H1 (cell line): ENCODE results near the gene EPS8. TPM values are rescaled to one million over a fixed set of nuclear protein-coding genes. Genes with fewer than 3 reads are reported as not detected.

ENCODE experiments used
- CTCF ChIA-PET: fragments of 300-600 bp; sonication (Branson Sonifier 250); formaldehyde crosslinking; loops from one replicate; lab custom pipeline; 2021; ENCODE audit not compliant: partially characterized antibody; lab: Charles Lee
- POLR2A ChIA-PET: fragments of 300-600 bp; sonication (Branson Sonifier 250); formaldehyde crosslinking; loops from one replicate; lab custom pipeline; 2021; ENCODE audit warnings: inconsistent platforms; ENCODE audit not compliant: partially characterized antibody; lab: Charles Lee
- DNase-seq, 2 experiments: peaks; one replicate each; pipeline versions ENCODE4 v3.0.0 to v3.0.0-alpha.2; 2010 to 2022; ENCODE audit warnings: low spot score in 2 of 2, low read depth in 1 of 2, mixed read lengths in 1 of 2
- FAIRE-seq: peaks from 2 replicates; lab custom pipeline; 2011; peaks lifted over from hg19 to GRCh38; lab: Jason Lieb, UNC
- H2AFZ ChIP-seq: 2 replicates; pipeline ENCODE4 v1.8.1; 2012; ENCODE audit warnings: low read length, inconsistent platforms
- H2AK5ac ChIP-seq: 2 replicates; pipeline ENCODE4 v1.6.1; 2013; ENCODE audit warnings: low read depth, low read length
- H2BK120ac ChIP-seq: replicated peaks from 2 replicates; pipeline ENCODE3; 2013; ENCODE audit warnings: low read depth, low read length, inconsistent platforms
- H2BK12ac ChIP-seq: 2 replicates; pipeline ENCODE4 v1.6.1; 2013; ENCODE audit warnings: low read depth, low read length
- H2BK15ac ChIP-seq: 2 replicates; pipeline ENCODE4 v1.6.1; 2013; ENCODE audit warnings: low read length
- H2BK20ac ChIP-seq: 2 replicates; pipeline ENCODE4 v1.6.1; 2013; ENCODE audit warnings: low read length
- H2BK5ac ChIP-seq: 2 replicates; pipeline ENCODE4 v1.6.1; 2013; ENCODE audit warnings: low read depth, low read length
- H3K14ac ChIP-seq: 2 replicates; pipeline ENCODE4 v1.6.1; 2013; ENCODE audit warnings: inconsistent platforms; ENCODE audit not compliant: insufficient read length
- H3K18ac ChIP-seq: 2 replicates; pipeline ENCODE4 v1.6.1; 2013; ENCODE audit warnings: low read length; ENCODE audit errors: extremely low read depth
- H3K23ac ChIP-seq: 2 replicates; pipeline ENCODE4 v1.6.1; 2013; ENCODE audit warnings: inconsistent platforms; ENCODE audit not compliant: insufficient read length
- H3K23me2 ChIP-seq: 2 replicates; pipeline ENCODE4 v1.6.1; 2013; ENCODE audit warnings: low read depth, low read length
- H3K27ac ChIP-seq: 2 replicates; pipeline ENCODE4 v1.6.1; 2011; ENCODE audit warnings: low read depth, low read length, inconsistent platforms
- H3K27me3 ChIP-seq, 4 experiments: replicated peaks in 1 of 4; 1 replicate in 1 of 4; 2 replicates in 3 of 4; pipeline versions ENCODE4 v1.6.1 to v1.8.1; 2011 to 2013; ENCODE audit warnings: low read length in 3 of 4, mild to moderate bottlenecking in 3 of 4, inconsistent platforms in 2 of 4, mixed read lengths in 2 of 4, moderate library complexity in 1 of 4; ENCODE audit not compliant: control insufficient read depth in 3 of 4, insufficient read depth in 3 of 4; ENCODE audit errors: extremely low read depth in 1 of 4
- H3K36me3 ChIP-seq, 4 experiments: 2 replicates each; pipeline versions ENCODE4 v1.6.1 to v1.8.1; 2011 to 2013; ENCODE audit warnings: mild to moderate bottlenecking in 4 of 4, low read length in 3 of 4, moderate library complexity in 2 of 4, control low read depth in 1 of 4, inconsistent platforms in 1 of 4; ENCODE audit not compliant: insufficient read depth in 4 of 4, control insufficient read depth in 2 of 4
- H3K4ac ChIP-seq: replicated peaks from 2 replicates; pipeline ENCODE3; 2013; ENCODE audit warnings: low read length, low read depth, mixed read lengths, inconsistent platforms; ENCODE audit not compliant: insufficient read length
- H3K4me1 ChIP-seq, 4 experiments: replicated peaks in 1 of 4; 1 replicate in 1 of 4; 2 replicates in 3 of 4; pipeline versions ENCODE4 v1.6.1 to v1.8.1; 2011 to 2013; ENCODE audit warnings: low read length in 3 of 4, inconsistent platforms in 2 of 4, mixed read lengths in 1 of 4; ENCODE audit not compliant: insufficient read depth in 4 of 4, control insufficient read depth in 3 of 4
- H3K4me2 ChIP-seq, 2 experiments: 2 replicates each; pipeline versions ENCODE4 v1.6.1 to v1.8.1; 2011 to 2013; ENCODE audit warnings: low read depth in 2 of 2, low read length in 2 of 2, control low read depth in 1 of 2, inconsistent platforms in 1 of 2, mild to moderate bottlenecking in 1 of 2; ENCODE audit not compliant: insufficient read depth in 1 of 2
- H3K4me3 ChIP-seq, 4 experiments: fragments of 200-600, 300-600 bp in 1 of 4; sonication (generic), shearing (Covaris generic), sonication (Bioruptor Twin) in 1 of 4; 2 replicates each; pipeline versions ENCODE4 v1.5.1 to v1.8.1; 2011 to 2016; ENCODE audit warnings: low read length in 4 of 4, low read depth in 3 of 4, control low read depth in 2 of 4, inconsistent platforms in 2 of 4, mild to moderate bottlenecking in 2 of 4, mixed read lengths in 1 of 4, moderate library complexity in 1 of 4; ENCODE audit not compliant: insufficient read depth in 2 of 4; ENCODE audit errors: extremely low read depth in 1 of 4
- H3K56ac ChIP-seq: replicated peaks from 2 replicates; pipeline ENCODE3; 2013; ENCODE audit warnings: low read depth, mild to moderate bottlenecking, mixed read lengths, low read length, inconsistent platforms; ENCODE audit not compliant: insufficient read length
- H3K79me1 ChIP-seq: 2 replicates; pipeline ENCODE4 v1.6.1; 2013; ENCODE audit warnings: low read depth, low read length, control low read depth
- H3K79me2 ChIP-seq, 2 experiments: 2 replicates each; pipeline versions ENCODE4 v1.6.1 to v1.8.1; 2012 to 2013; ENCODE audit warnings: low read length in 2 of 2, mild to moderate bottlenecking in 2 of 2, inconsistent platforms in 1 of 2; ENCODE audit not compliant: insufficient read depth in 2 of 2, control insufficient read depth in 1 of 2
- H3K9ac ChIP-seq, 4 experiments: replicated peaks in 1 of 4; 1 replicate in 1 of 4; 2 replicates in 3 of 4; pipeline versions ENCODE4 v1.6.1 to v1.8.1; 2011 to 2013; ENCODE audit warnings: low read depth in 3 of 4, low read length in 3 of 4, control low read depth in 2 of 4, mild to moderate bottlenecking in 2 of 4, moderate library complexity in 2 of 4, inconsistent platforms in 1 of 4; ENCODE audit errors: extremely low read depth in 1 of 4
- H3K9me3 ChIP-seq, 2 experiments: 2 replicates each; pipeline versions ENCODE4 v1.6.1 to v1.8.1; 2012 to 2013; ENCODE audit warnings: mild to moderate bottlenecking in 2 of 2, moderate library complexity in 2 of 2, control low read depth in 1 of 2, inconsistent platforms in 1 of 2, low read depth in 1 of 2, low read length in 1 of 2, mixed read lengths in 1 of 2; ENCODE audit not compliant: insufficient read depth in 2 of 2
- H4K20me1 ChIP-seq, 2 experiments: replicated peaks in 1 of 2; 2 replicates each; pipeline versions ENCODE3 to v1.8.1; 2011 to 2013; ENCODE audit warnings: inconsistent platforms in 2 of 2, low read length in 2 of 2, mild to moderate bottlenecking in 1 of 2; ENCODE audit not compliant: insufficient read depth in 2 of 2, control insufficient read depth in 1 of 2
- H4K5ac ChIP-seq: 2 replicates; pipeline ENCODE4 v1.6.1; 2013; ENCODE audit warnings: low read length, low read depth, mixed read lengths, inconsistent platforms; ENCODE audit not compliant: insufficient read length
- H4K8ac ChIP-seq: 2 replicates; pipeline ENCODE4 v1.8.0; 2013; ENCODE audit warnings: mild to moderate bottlenecking, moderate library complexity, low read length, inconsistent platforms; ENCODE audit not compliant: insufficient read depth; ENCODE audit errors: extremely low read depth
- H4K91ac ChIP-seq: replicated peaks from 2 replicates; pipeline ENCODE3; 2013; ENCODE audit warnings: low read length, mixed read lengths, inconsistent platforms; ENCODE audit not compliant: insufficient read length
- ASH2L ChIP-seq: fragments of 200-600, 300-600 bp; sonication (generic); IDR thresholded peaks from one replicate; pipeline ENCODE4 v1.7.1; 2017; ENCODE audit warnings: low read length
- E2F6 ChIP-seq: IDR thresholded peaks from 2 replicates; pipeline ENCODE4 v1.6.1; 2012; ENCODE audit warnings: inconsistent platforms
- KDM1A ChIP-seq: fragments of 200-600, 300-600 bp; sonication (generic); IDR thresholded peaks from 2 replicates; pipeline ENCODE4 v1.7.1; 2016; ENCODE audit warnings: mild to moderate bottlenecking, low read length, borderline replicate concordance
- MAX ChIP-seq: IDR thresholded peaks from 2 replicates; pipeline ENCODE4 v1.6.1; 2012; ENCODE audit warnings: inconsistent platforms
- POLR2A ChIP-seq, 2 experiments: IDR thresholded peaks; 1 replicate in 1 of 2; 2 replicates in 1 of 2; pipeline ENCODE4 v1.6.1; 2011; ENCODE audit warnings: low read depth in 2 of 2, low read length in 2 of 2, mild to moderate bottlenecking in 2 of 2; ENCODE audit errors: control extremely low read depth in 1 of 2
- RAD21 ChIP-seq, 2 experiments: IDR thresholded peaks in 1 of 2; conservative IDR thresholded peaks in 1 of 2; 2 replicates each; pipeline ENCODE4 v1.6.1; 2011; ENCODE audit warnings: low read depth in 2 of 2, low read length in 2 of 2, improper control_type of control experiment in 1 of 2, inconsistent platforms in 1 of 2, mild to moderate bottlenecking in 1 of 2, moderate library complexity in 1 of 2
- RBBP5 ChIP-seq: IDR thresholded peaks from 2 replicates; pipeline ENCODE4 v1.7.1; 2012; ENCODE audit warnings: low read depth, mild to moderate bottlenecking, inconsistent platforms, low read length, moderate library complexity, borderline replicate concordance
- SIRT6 ChIP-seq: IDR thresholded peaks from one replicate; pipeline ENCODE4 v1.7.1; 2012; ENCODE audit warnings: low read length, inconsistent platforms
- SP4 ChIP-seq: IDR thresholded peaks from 2 replicates; pipeline ENCODE4 v1.6.1; 2012; ENCODE audit warnings: low read length, inconsistent platforms
- SRF ChIP-seq: IDR thresholded peaks from 2 replicates; pipeline ENCODE4 v1.6.1; 2011; ENCODE audit warnings: mild to moderate bottlenecking, low read depth, low read length, moderate library complexity
- TBP ChIP-seq: IDR thresholded peaks from 2 replicates; pipeline ENCODE4 v1.6.1; 2011; ENCODE audit warnings: low read depth, low read length, improper control_type of control experiment
- TEAD4 ChIP-seq: IDR thresholded peaks from 2 replicates; pipeline ENCODE4 v1.6.1; 2012; ENCODE audit warnings: low read depth, low read length, inconsistent platforms, mixed read lengths
- WGBS, 2 experiments: shearing (Covaris generic) in 1 of 2; methylation state at CpG; one replicate each; pipeline versions ENCODE4 v1.1.6 to v1.1.7; 2013 to 2015; ENCODE audit warnings: low lambda C conversion rate in 2 of 2, mixed read lengths in 2 of 2, inconsistent platforms in 1 of 2, low coverage in 1 of 2, missing lambda C conversion rate in 1 of 2; ENCODE audit not compliant: insufficient replicate concordance in 2 of 2, insufficient coverage in 1 of 2, insufficient read length in 1 of 2; ENCODE audit errors: extremely low coverage in 1 of 2, missing lambda C conversion rate in 1 of 2; 5-methylcytosine and 5-hydroxymethylcytosine counted together
- polyA plus RNA-seq, 7 experiments: library from polyadenylated mRNA; depleted of rRNA in 3 of 7; stranded (reverse) in 5 of 7; unstranded in 2 of 7; fragments of >200 nt in 5 of 7; fragments of 200-250 nt in 2 of 7; gene quantifications; 1 replicate in 5 of 7; 2 replicates in 1 of 7; 4 replicates in 1 of 7; pipeline versions ENCODE4 v1.2.1 to v1.2.3, GENCODE V29; 2011 to 2013; ENCODE audit warnings: missing spikeins in 2 of 7, mixed read lengths in 2 of 7
- total RNA-seq: library from RNA; stranded (reverse); fragmentation: NEBNext Ultra II Directional; extraction: Animal tissue kit (Norgen Biotek cat#: 25700); gene quantifications from 2 replicates; pipeline ENCODE4 v1.2.1, GENCODE V29; 2021

Gene EPS8
- total and polyA plus RNA-seq, 2 of the 8 experiments (the other 6 are each of a cell fraction or from before 2014, with no cell fraction given), result 3.0 to 4.6 TPM

DNA sequence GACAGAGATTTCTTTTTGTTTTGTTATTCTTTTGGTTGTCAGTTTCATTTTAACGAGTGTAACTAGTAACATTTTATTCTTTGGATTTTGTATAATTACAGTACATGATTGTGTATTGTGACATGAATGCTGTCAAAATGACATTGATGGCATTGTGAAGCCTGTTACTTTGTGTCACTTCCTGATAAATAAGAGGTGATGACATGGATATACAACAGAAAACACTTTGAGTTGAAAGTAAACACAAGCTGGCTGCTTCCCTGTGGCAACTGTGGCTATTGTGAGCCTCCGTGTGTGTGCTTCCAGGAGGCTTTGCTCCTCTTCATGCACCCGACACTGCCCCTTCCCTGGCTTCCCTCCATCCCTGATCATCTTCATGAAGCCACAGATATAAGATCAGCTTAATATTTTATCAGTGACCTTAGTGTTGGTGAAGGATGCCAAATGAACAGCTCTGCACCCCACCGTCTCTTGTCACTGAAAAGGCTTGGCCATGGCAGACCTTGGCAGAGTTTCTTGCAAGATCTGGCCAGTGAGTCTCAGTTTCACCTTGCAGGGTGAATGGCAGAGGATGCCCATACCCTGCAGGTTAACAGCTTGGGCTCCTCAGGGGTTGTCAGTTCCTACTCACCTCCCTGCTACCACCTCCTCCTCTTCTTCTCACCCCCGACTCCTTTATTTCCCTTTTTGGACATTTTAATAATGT lies 191.9 kb downstream of the EPS8 start:
- no peak overlapping the region for H2BK120ac ChIP-seq
- H3K18ac ChIP-seq, result no peak overlapping the region
- H3K4me2 ChIP-seq, result no peak overlapping the region
- H3K79me1 ChIP-seq, result no peaks in the 10 kb centered on the region
- ChIA-PET POLR2A (no interaction called here), CTCF (interaction anchor here (0.5 to 2.1 kb wide), 3 partner anchors 13 to 260 kb away, joined by 4 to 11 read pairs (median 6); no protein-coding TSS in a partner anchor)
- no peak overlapping the region for H2BK15ac ChIP-seq
- no peak overlapping the region for H4K91ac ChIP-seq
- H3K23ac ChIP-seq, result no peak overlapping the region
- H3K4me3 ChIP-seq, result no peak overlapping the region
- H3K27me3 ChIP-seq, result no peaks in the 10 kb centered on the region
- 73% methylated on average over 5 of the region's 5 CpGs; no CpG with 5 or more reads in 1 of the 2 experiments for WGBS, 2 experiments
- no peak for DNase-seq
- FAIRE-seq, result no peak
- no peak overlapping the region for H2AK5ac ChIP-seq
- no peak overlapping the region for H3K56ac ChIP-seq
- no peak overlapping the region for H4K8ac ChIP-seq
- H3K27ac ChIP-seq, result no peak overlapping the region
- no peak overlapping the region for H2AFZ ChIP-seq
- no peak overlapping the region for H3K9ac ChIP-seq
- no peaks in the 10 kb centered on the region for H3K4me1 ChIP-seq
- no peak overlapping the region for H2BK5ac ChIP-seq
- no peak overlapping the region for H2BK12ac ChIP-seq
- no peaks in the 10 kb centered on the region for H4K20me1 ChIP-seq
- H3K9me3 ChIP-seq, result no peaks in the 10 kb centered on the region
- no peak overlapping the region for H3K4ac ChIP-seq
- no peaks in the 10 kb centered on the region for H3K79me2 ChIP-seq
- H3K14ac ChIP-seq, result no peak overlapping the region
- no peaks in the 10 kb centered on the region for H3K36me3 ChIP-seq
- H4K5ac ChIP-seq, result no peak overlapping the region
- H2BK20ac ChIP-seq, result no peak overlapping the region
- H3K23me2 ChIP-seq, result 0 out of 2 replicates have a peak, but pooled peaks cover 1% of the 10 kb centered on the region
- no peak for TF ChIP-seq RBBP5
- no peak for TF ChIP-seq TEAD4
- TF ChIP-seq POLR2A (IDR thresholded peaks at IDR 0.05; ENCODE audit: control extremely low read depth in 1 of 2, low read depth in 2 of 2, low read length in 2 of 2), result no peak
- TF ChIP-seq E2F6, result no peak
- TF ChIP-seq TBP, result no peak
- no peak for TF ChIP-seq SRF
- no peak for TF ChIP-seq ASH2L
- TF ChIP-seq KDM1A, result no peak
- no peak for TF ChIP-seq MAX
- no peak for TF ChIP-seq SIRT6
- TF ChIP-seq SP4, result no peak
- no peak for TF ChIP-seq RAD21 (IDR thresholded peaks at IDR 0.05 in 1 of 2, conservative IDR thresholded peaks at IDR 0.05 in 1 of 2; ENCODE audit: low read depth in 2 of 2, low read length in 2 of 2)
